SU-DHL-6 (cell line): Measurements from ENCODE around the gene DAAM1.

ENCODE experiments used
- H2AFZ ChIP-seq: fragments of 200-600 bp; sonication (generic); 2 replicates; pipeline ENCODE4 v1.6.1; 2014; ENCODE audit warnings: low read depth, mild to moderate bottlenecking, moderate library complexity, mixed read lengths, antibody characterized with exemption, low read length; ENCODE audit not compliant: severe bottlenecking
- H3F3A ChIP-seq: fragments of 200-600 bp; shearing (Covaris generic); 2 replicates; pipeline ENCODE4 v1.6.0; 2016; ENCODE audit warnings: antibody characterized with exemption, mild to moderate bottlenecking; ENCODE audit not compliant: insufficient read depth
- H3K27ac ChIP-seq: fragments of 200-600 bp; sonication (generic); 2 replicates; pipeline ENCODE4 v1.5.1; 2016; ENCODE audit warnings: low read depth, mild to moderate bottlenecking, low read length, moderate library complexity, mixed read lengths
- H3K27me3 ChIP-seq: fragments of 200-600 bp; sonication (generic), shearing (Covaris generic); 2 replicates; pipeline ENCODE4 v1.6.0; 2014; ENCODE audit warnings: mild to moderate bottlenecking, low read length
- H3K36me3 ChIP-seq: fragments of 200-600 bp; sonication (generic); 2 replicates; pipeline ENCODE4 v1.6.1; 2014; ENCODE audit warnings: mild to moderate bottlenecking, low read length, mixed read lengths
- H3K4me2 ChIP-seq: fragments of 300-600, 200-600 bp; shearing (Covaris generic), sonication (generic); 2 replicates; pipeline ENCODE4 v1.6.0; 2014; ENCODE audit warnings: low read length, low read depth, mild to moderate bottlenecking; ENCODE audit not compliant: poor library complexity, severe bottlenecking
- H3K4me3 ChIP-seq: fragments of 200-600 bp; sonication (generic); 2 replicates; pipeline ENCODE4 v1.5.1; 2014; ENCODE audit warnings: antibody characterized with exemption, low read length, mild to moderate bottlenecking, mixed read lengths; ENCODE audit not compliant: insufficient read depth, poor library complexity, severe bottlenecking
- H3K79me2 ChIP-seq: fragments of 200-600 bp; sonication (generic); 2 replicates; pipeline ENCODE4 v1.6.1; 2014; ENCODE audit warnings: mild to moderate bottlenecking, low read length, moderate library complexity; ENCODE audit not compliant: insufficient read depth
- H3K9ac ChIP-seq: fragments of 200-600 bp; sonication (generic); 2 replicates; pipeline ENCODE4 v1.7.0; 2014; ENCODE audit warnings: mild to moderate bottlenecking, low read length
- H3K9me2 ChIP-seq: fragments of 200-600 bp; sonication (generic); replicated peaks from 2 replicates; pipeline ENCODE4 v1.6.1; 2014; ENCODE audit warnings: low read length; ENCODE audit not compliant: insufficient read depth
- H3K9me3 ChIP-seq: fragments of 200-600 bp; sonication (generic); 2 replicates; pipeline ENCODE4 v1.6.1; 2014; ENCODE audit warnings: low read length, mixed read lengths; ENCODE audit not compliant: insufficient read depth
- H4K20me1 ChIP-seq: fragments of 200-600 bp; sonication (generic); 2 replicates; pipeline ENCODE4 v1.6.1; 2014; ENCODE audit warnings: low read depth, mild to moderate bottlenecking, antibody characterized with exemption, low read length, moderate library complexity, mixed read lengths
- CTCF ChIP-seq: fragments of 200-600 bp; sonication (generic); IDR thresholded peaks from one replicate; pipeline ENCODE4 v1.5.1; 2017; ENCODE audit warnings: antibody characterized with exemption, mild to moderate bottlenecking, low read length, moderate library complexity; ENCODE audit not compliant: insufficient read depth, poor library complexity, severe bottlenecking
- EZH2phosphoT487 ChIP-seq: fragments of 200-600 bp; sonication (generic), shearing (Covaris generic); conservative IDR thresholded peaks from 2 replicates; pipeline ENCODE4 v1.6.1; 2018; ENCODE audit warnings: mild to moderate bottlenecking, antibody characterized with exemption, low read length, moderate library complexity, mixed read lengths

DAAM1 gene

GRCh38 chr14:59292028-59292427 lies 103.6 kb downstream of the DAAM1 start:
- Histone ChIP-seq H3K9ac (no peak overlapping the region), H3K36me3 (peaks cover 11% of the 10 kb centered on the region; the same call in 1 of the 2 replicates), H2AFZ (no peak overlapping the region), H3K4me2 (no peak overlapping the region), H3K9me3 (no peaks in the 10 kb centered on the region), H3K27me3 (no peaks in the 10 kb centered on the region), H4K20me1 (no peaks in the 10 kb centered on the region), H3K4me3 (no peak overlapping the region), H3K9me2 (no peaks in the 10 kb centered on the region), H3K27ac (no peak overlapping the region), H3K79me2 (no peaks in the 10 kb centered on the region), H3F3A (no peaks in the 10 kb centered on the region)
- TF ChIP-seq EZH2phosphoT487 (no peak), CTCF (no peak)

- no peaks in the 10 kb centered on the region for H4K20me1 ChIP-seq
- H3K27ac ChIP-seq, result no peak overlapping the region; the same call in 1 of the 2 replicates
- H3K4me2 ChIP-seq, result no peak overlapping the region
- no peaks in the 10 kb centered on the region for H3K9me2 ChIP-seq
- H3K27me3 ChIP-seq, result no peaks in the 10 kb centered on the region
- no peak overlapping the region for H3K4me3 ChIP-seq
- H2AFZ ChIP-seq, result no peak overlapping the region
- no peak overlapping the region for H3K9ac ChIP-seq
- 0 out of 2 replicates have a peak, but pooled peaks cover 2% of the 10 kb centered on the region for H3K79me2 ChIP-seq
- peaks cover 11% of the 10 kb centered on the region; the same call in 1 of the 2 replicates for H3K36me3 ChIP-seq
- TF ChIP-seq EZH2phosphoT487, result no peak
- TF ChIP-seq CTCF, result no peak
- no peaks in the 10 kb centered on the region for H3K9me3 ChIP-seq
- H3F3A ChIP-seq, result 0 out of 2 replicates have a peak, but pooled peaks cover 4% of the 10 kb centered on the region
Observed at GRCh38 chr14:59292921-59293534, 104.6 kb downstream of the DAAM1 start.

- H3K36me3 ChIP-seq, result peaks cover 11% of the 10 kb centered on the region; the same call in 1 of the 2 replicates
- H3F3A ChIP-seq, result peaks cover 13% of the 10 kb centered on the region; the same call in 1 of the 2 replicates
- H3K9ac ChIP-seq, result no peak overlapping the region
- TF ChIP-seq CTCF (no peak), EZH2phosphoT487 (no peak)
- no peaks in the 10 kb centered on the region for H3K9me2 ChIP-seq
- H3K4me3 ChIP-seq, result no peak overlapping the region
- H3K9me3 ChIP-seq, result no peaks in the 10 kb centered on the region
- no peak overlapping the region for H3K4me2 ChIP-seq
- no peaks in the 10 kb centered on the region for H3K27me3 ChIP-seq
- H4K20me1 ChIP-seq, result no peaks in the 10 kb centered on the region
- no peak overlapping the region for H2AFZ ChIP-seq
- H3K79me2 ChIP-seq, result peaks cover 10% of the 10 kb centered on the region; the same call in 1 of the 2 replicates
- H3K27ac ChIP-seq, result peak overlapping the region; percentile 7; the same call in 1 of the 2 replicates
Observed at GRCh38 chr14:59293935-59294661, 105.6 kb downstream of the DAAM1 start.
